Stimulated activated CD4-positive, alpha-beta T cell treated with anti-CD3 and anti-CD28 coated beads, Interleukin-15, amount 100 ng/mL, for 1 hour (primary cell): Measurements from ENCODE around the gene PRICKLE4.

Experiments used
- DNase-seq, 2 donors: peaks; one replicate each; pipeline ENCODE4 v3.0.0-alpha.2; 2020; ENCODE audit warnings: low read depth in 1 of 2, low spot score in 1 of 2

The PRICKLE4 gene

GRCh38 chr6:41836660-41837052, 56.1 kb downstream of the PRICKLE4 start:
- DNase-seq: no peak
